ENCODE data around the gene TRPM3. TPM values are rescaled to one million over a fixed set of nuclear protein-coding genes. Genes with fewer than 3 reads are reported as not detected.

TRPM3 gene
- total RNA-seq, 4 donors from 2014 or later = 0.07 to 0.66 TPM; not detected in 2

- intact Hi-C loops (cut with DNase I; ENCODE audit: low total_unique reads) (no loop called here), in situ Hi-C loops (cut with MboI; ENCODE audit: low sequenced_read_pairs in 4 of 4) (loop anchor here in 1 of 4 donors (10.0 kb wide), 1 partner anchor 56 kb away; no protein-coding TSS in a partner anchor)
- Histone ChIP-seq H3K4me3 (no peak overlapping the region), H3K27ac (no peak overlapping the region), H3K36me3 (no peaks in the 10 kb centered on the region), H3K4me1 (no peaks in the 10 kb centered on the region), H3K27me3 (no peaks in the 10 kb centered on the region), H3K9me3 (no peaks in the 10 kb centered on the region)
- no peak for DNase-seq
- no peak for ATAC-seq
- no peak for TF ChIP-seq POLR2A (IDR thresholded peaks at IDR 0.05)
- TF ChIP-seq CTCF (IDR thresholded peaks at IDR 0.05 in 4 of 5, conservative IDR thresholded peaks at IDR 0.05 in 1 of 5) = no peak
These were observed 210.8 kb downstream of the TRPM3 start for GRCh38 chr9:70910598-70910997.

GRCh38 chr9:70902692-70903131 is 218.7 kb downstream of the TRPM3 start:
- H3K27me3 ChIP-seq = no peaks in the 10 kb centered on the region
- intact Hi-C loops (cut with DNase I; ENCODE audit: low total_unique reads) (no loop called here), in situ Hi-C loops (cut with MboI; ENCODE audit: low sequenced_read_pairs in 4 of 4) (no loop called here)
- no peaks in the 10 kb centered on the region for H3K36me3 ChIP-seq
- DNase-seq = no peak
- H3K9me3 ChIP-seq = no peaks in the 10 kb centered on the region
- no peak for ATAC-seq
- no peak overlapping the region for H3K4me3 ChIP-seq
- no peak overlapping the region for H3K27ac ChIP-seq
- TF ChIP-seq CTCF (IDR thresholded peaks at IDR 0.05 in 4 of 5, conservative IDR thresholded peaks at IDR 0.05 in 1 of 5) (no peak), POLR2A (IDR thresholded peaks at IDR 0.05) (no peak)
- H3K4me1 ChIP-seq = no peaks in the 10 kb centered on the region

GRCh38 chr9:70902171-70902570 is 219.2 kb downstream of the TRPM3 start:
- TF ChIP-seq POLR2A (IDR thresholded peaks at IDR 0.05) (no peak), CTCF (IDR thresholded peaks at IDR 0.05 in 4 of 5, conservative IDR thresholded peaks at IDR 0.05 in 1 of 5) (no peak)
- ATAC-seq (no peak), DNase-seq (no peak)
- intact Hi-C loops (cut with DNase I; ENCODE audit: low total_unique reads) (no loop called here), in situ Hi-C loops (cut with MboI; ENCODE audit: low sequenced_read_pairs in 4 of 4) (no loop called here)
- no peaks in the 10 kb centered on the region for H3K27me3 ChIP-seq
- no peaks in the 10 kb centered on the region for H3K9me3 ChIP-seq
- H3K36me3 ChIP-seq = no peaks in the 10 kb centered on the region
- no peak overlapping the region for H3K4me3 ChIP-seq
- no peak overlapping the region for H3K27ac ChIP-seq
- H3K4me1 ChIP-seq = no peaks in the 10 kb centered on the region

GRCh38 chr9:70901746-70902145 is 219.7 kb downstream of the TRPM3 start:
- H3K27me3 ChIP-seq = no peaks in the 10 kb centered on the region
- H3K4me3 ChIP-seq = no peak overlapping the region
- TF ChIP-seq CTCF (IDR thresholded peaks at IDR 0.05 in 4 of 5, conservative IDR thresholded peaks at IDR 0.05 in 1 of 5) = no peak
- no peak for TF ChIP-seq POLR2A (IDR thresholded peaks at IDR 0.05)
- no peak for DNase-seq
- H3K36me3 ChIP-seq = no peaks in the 10 kb centered on the region
- H3K4me1 ChIP-seq = no peaks in the 10 kb centered on the region
- no peaks in the 10 kb centered on the region for H3K9me3 ChIP-seq
- in situ Hi-C loops (cut with MboI; ENCODE audit: low sequenced_read_pairs in 4 of 4) = no loop called here
- H3K27ac ChIP-seq = no peak overlapping the region
- intact Hi-C loops (cut with DNase I; ENCODE audit: low total_unique reads) = no loop called here
- ATAC-seq = no peak

- H3K27ac ChIP-seq = no peak overlapping the region
- no peaks in the 10 kb centered on the region for H3K27me3 ChIP-seq
- ATAC-seq (no peak), DNase-seq (no peak)
- no peaks in the 10 kb centered on the region for H3K4me1 ChIP-seq
- no peaks in the 10 kb centered on the region for H3K9me3 ChIP-seq
- intact Hi-C loops (cut with DNase I; ENCODE audit: low total_unique reads) (no loop called here), in situ Hi-C loops (cut with MboI; ENCODE audit: low sequenced_read_pairs in 4 of 4) (no loop called here)
- no peak overlapping the region for H3K4me3 ChIP-seq
- TF ChIP-seq CTCF (IDR thresholded peaks at IDR 0.05 in 4 of 5, conservative IDR thresholded peaks at IDR 0.05 in 1 of 5) (no peak), POLR2A (IDR thresholded peaks at IDR 0.05) (no peak)
- H3K36me3 ChIP-seq = no peaks in the 10 kb centered on the region
These were observed 220.4 kb downstream of the TRPM3 start for GRCh38 chr9:70901013-70901412.

Data from gastrocnemius medialis (tissue), 4 donors.